ENCODE measurements around the gene TIGAR.
A peak's percentile ranks its signal among the peaks of the same experiment; 100 is the strongest.

TIGAR gene

DNA sequence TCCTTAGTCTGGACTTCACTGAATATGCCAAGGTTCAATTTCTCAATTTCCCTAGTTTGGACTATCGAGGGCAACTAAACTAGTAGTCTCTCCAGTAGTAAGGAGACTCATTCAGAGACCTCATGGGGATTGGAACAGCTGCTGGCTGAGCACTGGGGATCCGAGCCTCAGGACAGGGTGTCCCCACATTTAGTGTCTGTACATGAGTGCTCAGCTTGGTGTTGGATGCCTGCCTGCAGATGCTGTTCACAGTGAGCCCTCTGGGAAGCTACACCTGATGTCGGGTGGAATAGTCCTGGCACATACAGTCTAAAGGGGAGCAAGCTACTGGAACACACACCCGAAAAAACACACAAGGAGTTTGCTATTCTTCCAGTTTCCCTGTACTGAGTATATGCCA is 59.3 kb downstream of the TIGAR start:
- DNase-seq, result no peak

DNA sequence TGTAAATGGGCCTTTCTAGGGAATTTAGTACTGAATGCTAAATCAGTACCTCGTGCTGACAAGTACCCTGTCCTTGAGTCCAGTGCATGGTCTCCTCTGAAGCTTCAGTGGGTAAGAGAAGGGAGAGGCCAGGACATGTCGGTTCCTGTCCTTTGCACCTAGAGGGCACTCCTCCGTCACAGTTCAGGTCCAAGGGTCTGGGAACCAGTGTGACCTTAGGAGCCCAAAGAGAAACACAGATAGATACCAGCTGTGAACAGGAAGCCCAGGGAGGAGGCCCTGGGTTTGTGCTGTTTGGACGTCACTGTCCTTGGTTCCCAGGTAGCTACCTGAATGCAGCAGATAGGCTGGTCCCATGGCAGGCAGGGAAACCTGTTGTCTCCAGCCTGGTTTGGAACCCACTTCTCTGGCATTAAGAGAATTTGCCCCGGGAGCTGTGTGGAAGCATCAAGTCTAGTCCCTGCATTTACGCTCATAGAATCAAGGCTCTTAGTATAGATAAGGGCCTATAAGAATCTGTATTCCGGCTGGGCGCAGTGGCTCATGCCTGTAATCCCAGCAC is 62.4 kb downstream of the TIGAR start:
- no peak for DNase-seq

DNA sequence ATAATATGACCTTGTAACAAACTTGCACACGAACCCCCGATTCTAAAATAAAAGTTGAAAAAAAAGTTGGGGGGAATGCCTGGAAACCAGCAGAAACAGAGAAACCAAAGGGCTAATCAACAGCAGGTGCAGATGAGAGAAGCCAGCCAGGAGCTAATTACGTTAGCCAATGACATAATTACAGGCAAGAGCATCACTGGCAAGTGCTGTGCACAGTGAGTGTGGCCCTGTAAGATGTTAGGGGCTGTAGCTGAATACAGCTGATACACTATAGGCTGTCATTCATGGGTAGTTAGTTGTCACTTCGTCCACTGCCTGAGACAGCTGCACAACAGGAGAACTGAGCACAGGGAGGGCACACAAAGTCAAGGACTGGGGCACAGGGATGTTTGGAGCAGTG is 65.8 kb downstream of the TIGAR start:
- no peak for DNase-seq

DNA sequence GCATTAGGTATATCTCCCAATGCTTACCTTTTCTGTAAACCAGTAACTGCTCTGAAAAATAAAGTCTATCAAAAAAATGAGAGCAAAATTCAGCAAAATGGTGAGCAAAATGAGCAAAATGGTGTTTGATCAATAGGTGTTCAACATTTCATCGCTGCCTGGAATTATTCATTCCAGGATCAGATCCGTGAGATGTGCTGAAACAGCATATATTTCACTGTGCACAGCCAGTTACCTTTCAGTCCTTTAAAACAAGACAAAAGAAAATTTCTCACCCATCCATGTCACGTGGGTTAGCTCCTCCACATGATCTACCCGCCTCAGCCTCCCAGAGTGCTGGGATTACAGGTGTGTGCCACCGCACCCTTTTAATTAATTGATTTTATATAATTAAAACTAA is 66.6 kb downstream of the TIGAR start:
- no peak for DNase-seq

DNA sequence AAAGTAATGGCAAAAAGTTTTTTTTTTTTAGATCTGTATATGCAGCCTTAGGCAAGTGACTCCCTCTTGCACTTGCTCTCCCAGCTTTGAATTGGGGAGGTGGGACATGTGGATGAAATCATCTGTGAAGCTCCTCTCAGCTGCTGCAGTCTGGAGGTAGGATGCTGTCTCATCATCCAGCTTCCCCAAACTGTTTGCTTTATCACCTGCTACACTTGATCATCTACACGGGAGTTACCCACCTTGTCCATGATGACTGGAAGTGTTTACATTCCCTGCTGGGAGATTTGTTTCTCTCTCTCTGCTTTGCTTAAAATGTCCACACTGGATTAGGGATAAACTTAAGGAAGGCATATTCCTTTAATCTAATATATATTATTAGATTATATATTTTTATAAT is 67.0 kb downstream of the TIGAR start:
- no peak for DNase-seq

- no peak for DNase-seq
These were observed 67.6 kb downstream of the TIGAR start for GRCh38 chr12:4388662-4389061.

- peak; percentile 45 for DNase-seq
These were observed 71.3 kb downstream of the TIGAR start for GRCh38 chr12:4392223-4392742.

DNA sequence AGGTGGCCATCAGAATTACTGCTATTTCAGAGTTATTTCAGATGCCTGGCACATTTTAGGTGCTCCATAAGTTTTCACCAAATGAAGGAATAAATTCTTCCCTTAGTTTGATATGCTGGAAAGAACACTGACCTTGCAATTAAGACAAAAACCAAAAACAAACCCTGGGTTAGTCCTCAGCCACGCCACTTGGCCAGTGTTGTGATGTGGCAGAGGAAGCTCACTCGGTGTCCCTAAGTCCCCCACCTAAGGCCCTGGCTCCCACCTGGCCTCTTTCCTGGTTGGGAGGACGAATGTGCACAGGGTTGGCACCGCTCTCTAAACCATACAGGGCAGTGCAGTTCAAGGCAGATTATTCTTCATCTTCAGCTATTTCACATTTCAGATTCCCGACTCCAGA is 72.2 kb downstream of the TIGAR start:
- no peak for DNase-seq

- DNase-seq, result no peak
These were observed 74.8 kb downstream of the TIGAR start for GRCh38 chr12:4395818-4396217.

- DNase-seq, result no peak
These were observed 80.1 kb downstream of the TIGAR start for GRCh38 chr12:4401117-4401516.

DNA sequence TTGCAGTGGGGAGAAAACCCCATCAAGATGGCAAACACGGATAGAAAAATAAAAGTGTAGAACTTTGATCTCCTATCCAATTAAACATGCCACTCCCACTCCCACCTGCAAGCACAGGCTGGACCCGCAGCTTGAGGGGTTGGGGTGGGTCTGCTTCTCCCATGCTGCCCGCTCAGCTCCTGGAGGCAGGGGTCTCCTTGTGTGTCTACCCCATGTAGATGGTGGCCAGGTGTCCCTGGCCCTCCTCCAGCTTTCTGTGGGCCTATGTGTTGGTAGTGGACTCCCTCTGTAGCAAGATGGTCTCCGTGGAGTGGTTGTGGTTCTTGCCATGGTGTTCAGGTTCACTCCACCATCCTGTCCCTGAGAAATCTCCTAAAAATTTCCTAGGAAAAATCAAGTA is 82.0 kb downstream of the TIGAR start:
- DNase-seq, result no peak
